GM13977 (cell line): ENCODE measurements around the gene ERC2.

Source experiments
- DNase-seq: peaks from one replicate; pipeline ENCODE4 v3.0.0; 2012; ENCODE audit warnings: low spot score
- CTCF ChIP-seq: IDR thresholded peaks from 2 replicates; pipeline ENCODE4 v1.5.1; 2012; ENCODE audit warnings: mild to moderate bottlenecking, control low read depth; ENCODE audit not compliant: insufficient read depth; ENCODE audit errors: extremely low read depth, missing control alignments
- in situ Hi-C: fragments of 300-500 bp; cut with MboI; formaldehyde crosslinking; loops from one replicate; pipeline ENCODE4 v1.12.0; 2022; ENCODE audit warnings: low sequenced_read_pairs, low pct_unique_long_range_greater_than_20kb, mixed read lengths, inconsistent platforms; ENCODE audit not compliant: unreplicated experiment

ERC2 gene

GRCh38 chr3:55527361-55527760, 940.9 kb downstream of the ERC2 start:
- no peak for TF ChIP-seq CTCF
- DNase-seq = no peak
- in situ Hi-C loops = no loop called here

DNA sequence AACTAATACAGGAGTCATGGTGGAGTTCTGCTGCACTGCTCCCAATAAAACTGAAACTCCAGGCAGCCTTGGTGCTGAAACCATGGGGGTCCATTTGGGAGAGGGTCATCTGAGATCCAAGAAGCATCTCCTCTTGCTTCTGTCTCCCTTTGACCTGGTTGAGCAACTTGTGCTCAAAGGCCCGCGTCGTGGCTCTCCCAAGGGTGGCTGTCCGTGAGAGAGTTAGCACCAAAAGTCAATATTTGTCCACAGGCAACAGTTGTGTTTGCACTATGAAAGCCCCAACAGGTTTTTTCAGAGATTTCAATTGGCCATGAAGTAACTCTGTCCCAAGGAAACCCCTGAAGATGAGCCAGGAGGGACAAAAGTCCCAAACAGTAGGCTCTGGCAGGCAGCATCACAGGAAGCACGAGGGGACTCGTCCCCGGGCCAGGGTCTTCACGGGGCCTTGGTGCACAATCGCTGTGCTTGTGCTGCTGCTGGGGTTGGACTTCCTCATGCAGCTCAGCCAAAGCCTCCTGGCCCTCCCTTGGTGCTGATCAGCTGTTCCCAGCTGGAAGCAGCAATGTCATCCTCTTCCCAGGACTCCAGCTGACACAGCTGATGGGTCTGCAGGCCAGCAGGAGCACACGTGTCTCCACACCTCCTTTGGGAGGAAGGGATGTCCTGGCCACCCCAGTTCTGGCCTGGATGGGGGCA, 941.8 kb downstream of the ERC2 start:
- in situ Hi-C loops = no loop called here
- no peak for DNase-seq
- TF ChIP-seq CTCF = no peak

- TF ChIP-seq CTCF = no peak
- in situ Hi-C loops = no loop called here
- no peak for DNase-seq
These were observed 942.8 kb downstream of the ERC2 start for GRCh38 chr3:55525436-55525835.

- in situ Hi-C loops = no loop called here
- no peak for TF ChIP-seq CTCF
- DNase-seq = no peak
These were observed 943.6 kb downstream of the ERC2 start for GRCh38 chr3:55524565-55525244.

- in situ Hi-C loops = no loop called here
- no peak for TF ChIP-seq CTCF
- DNase-seq = no peak
These were observed 944.8 kb downstream of the ERC2 start for GRCh38 chr3:55523471-55523870.

DNA sequence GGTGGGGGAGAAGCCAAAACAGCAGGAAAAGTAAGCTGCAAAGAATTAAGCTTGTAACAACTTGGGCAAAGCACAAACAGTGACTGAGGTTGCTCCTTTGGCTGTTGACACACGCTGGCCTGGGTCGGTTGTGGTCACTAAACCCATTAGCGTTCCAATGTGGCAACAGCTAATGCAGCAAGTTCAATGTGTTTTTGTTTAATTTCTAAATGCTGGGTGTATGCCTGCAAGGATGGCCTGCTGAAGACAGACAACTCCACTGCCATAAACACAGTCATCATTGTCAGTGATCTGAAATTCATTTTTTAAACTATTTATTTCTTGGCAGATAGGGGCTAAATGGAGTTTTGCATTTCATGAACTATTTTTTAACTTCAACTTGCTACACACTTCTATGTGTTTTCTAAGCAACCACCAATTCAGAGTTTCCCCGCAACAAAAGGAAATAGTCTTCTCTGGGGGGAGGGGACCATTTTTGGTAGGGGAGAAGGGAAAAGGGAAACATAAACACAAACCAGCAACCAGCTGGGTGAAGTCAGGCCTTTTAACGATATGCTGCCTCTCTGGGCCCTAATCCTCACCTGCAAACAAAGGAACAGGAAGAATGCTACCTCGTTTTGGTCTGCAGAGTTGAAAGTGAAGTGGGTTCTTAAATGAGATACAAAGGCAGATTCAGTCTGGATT, 946.4 kb downstream of the ERC2 start:
- in situ Hi-C loops = no loop called here
- DNase-seq = no peak
- TF ChIP-seq CTCF = no peak
